HL-60/S4 treated with retinoic acid at 250 ng/mL for 4 days and 3 days (cell line): Measurements from ENCODE around the gene DNAJB13.

Experiments used
- in situ Hi-C: fragments of 300-500 bp; cut with MboI; formaldehyde crosslinking; loops from 2 replicates; pipeline ENCODE4 v1.7.0; 2022; ENCODE audit warnings: low sequenced_read_pairs

DNAJB13 gene

DNA sequence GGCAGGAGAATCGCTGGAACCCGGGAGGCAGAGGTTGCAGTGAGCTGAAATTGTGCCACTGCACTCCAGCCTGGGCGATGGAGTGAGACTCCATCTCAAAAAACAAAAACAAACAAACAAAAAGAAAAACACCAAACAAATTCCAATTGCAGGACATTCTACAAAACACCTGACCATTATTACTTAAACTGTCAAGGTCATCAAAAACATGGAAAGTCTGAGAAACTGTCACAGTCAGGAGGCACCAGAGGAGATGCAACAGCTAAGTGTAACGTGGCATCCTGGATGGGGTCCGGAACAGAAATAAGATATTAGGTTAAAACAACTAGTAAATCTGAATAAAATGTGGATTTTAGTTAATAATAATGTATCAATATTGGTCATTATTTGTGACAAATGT, 914 bp upstream of the DNAJB13 start:
- in situ Hi-C loops: loop anchor here (25.0 kb wide), 2 partner anchors 312 to 487 kb away; no protein-coding TSS in a partner anchor

DNA sequence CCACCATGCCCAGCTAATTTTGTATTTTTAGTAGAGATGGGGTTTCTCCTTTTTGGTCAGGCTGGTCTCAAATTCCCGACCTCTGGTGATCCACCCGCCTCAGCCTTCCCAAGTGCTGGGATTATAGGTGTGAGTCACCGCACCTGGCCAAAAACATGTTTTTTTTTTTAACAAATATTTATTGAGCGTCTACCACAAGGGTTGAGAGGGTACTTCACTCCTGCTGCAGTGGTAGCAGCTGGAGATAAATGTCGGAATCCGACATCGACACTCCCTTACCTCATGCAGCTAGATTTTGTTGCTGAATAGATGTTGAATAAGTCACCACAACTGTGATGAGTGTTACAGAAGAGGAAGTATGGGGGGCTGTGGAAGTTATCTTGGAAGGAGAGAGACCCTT, 971 bp downstream of the DNAJB13 start:
- in situ Hi-C loops: loop anchor here (25.0 kb wide), 2 partner anchors 311 to 486 kb away; no protein-coding TSS in a partner anchor

DNA sequence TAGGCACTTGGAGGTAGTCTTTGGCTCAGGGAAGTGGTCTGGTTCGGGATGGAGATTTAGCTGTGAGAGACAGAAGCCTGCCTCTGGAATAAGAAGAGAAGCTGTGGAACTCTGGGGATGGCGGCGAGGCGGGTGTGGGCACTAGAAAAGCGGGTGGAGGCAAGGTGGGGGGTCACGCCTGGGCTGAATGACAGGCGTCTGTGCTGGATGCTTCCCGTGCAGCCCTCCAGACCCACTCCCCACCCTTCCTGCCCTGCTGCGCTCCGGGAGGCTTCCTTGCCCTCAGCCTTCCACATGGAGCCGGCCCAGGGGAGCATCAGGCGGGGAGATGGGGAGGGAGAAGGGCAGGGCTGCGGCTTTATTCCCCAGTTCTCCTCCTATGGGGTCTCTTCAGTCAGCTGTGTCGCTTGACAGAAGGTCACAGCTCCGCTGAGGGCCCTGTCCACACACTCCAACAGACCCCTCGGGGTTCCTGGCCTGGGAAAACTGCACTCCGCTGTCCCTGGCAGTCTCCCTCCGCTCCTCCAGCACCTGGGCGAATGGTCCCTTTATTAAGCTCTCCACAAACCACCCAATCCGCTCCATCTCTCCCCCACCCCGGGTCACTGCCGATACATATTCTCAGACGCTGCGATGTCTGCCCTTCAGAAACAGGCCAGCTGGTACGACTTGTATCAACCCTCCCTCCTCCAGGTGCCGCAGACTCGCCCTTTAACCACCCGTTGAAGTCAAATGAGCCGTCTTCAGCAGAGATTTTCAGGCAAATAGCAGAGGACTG, 6.2 kb downstream of the DNAJB13 start:
- in situ Hi-C loops: loop anchor here (25.0 kb wide), 2 partner anchors 305 to 480 kb away; no protein-coding TSS in a partner anchor

DNA sequence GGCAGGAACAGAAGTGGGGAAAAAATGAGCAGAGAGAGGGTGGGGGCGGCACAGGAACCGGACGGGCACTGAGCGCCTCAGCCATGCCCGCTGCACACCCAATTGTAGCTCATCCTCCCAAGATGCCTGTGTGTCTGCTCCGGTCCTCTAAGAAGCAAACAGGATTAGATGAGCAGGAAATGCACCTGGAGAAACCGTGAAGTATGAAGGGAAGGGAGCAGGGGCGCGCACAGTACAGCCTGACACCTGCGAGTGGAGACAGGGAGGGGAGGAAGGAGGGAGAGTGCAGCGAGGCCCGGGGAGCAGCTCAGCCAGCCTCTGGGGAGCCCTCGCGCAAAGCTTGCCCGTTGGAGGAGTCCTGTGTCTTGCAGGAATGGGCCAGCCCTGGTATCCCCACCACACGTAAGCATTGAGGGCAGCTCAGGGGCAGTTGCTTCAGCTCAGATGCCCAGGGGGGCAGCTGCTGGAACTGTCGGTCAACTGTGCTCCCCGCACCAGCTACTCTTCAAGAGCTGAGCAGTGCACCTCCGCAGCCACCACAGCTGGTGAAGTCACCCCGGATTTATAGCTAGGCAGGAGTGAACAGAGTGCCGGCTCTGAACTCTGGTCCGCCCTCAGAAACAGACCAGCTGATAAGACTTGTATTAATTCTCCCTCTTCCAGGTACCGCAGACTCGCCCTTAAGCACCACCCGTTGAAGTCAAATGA, 7.0 kb downstream of the DNAJB13 start:
- in situ Hi-C loops: loop anchor here (25.0 kb wide), 2 partner anchors 304 to 479 kb away; no protein-coding TSS in a partner anchor

DNA sequence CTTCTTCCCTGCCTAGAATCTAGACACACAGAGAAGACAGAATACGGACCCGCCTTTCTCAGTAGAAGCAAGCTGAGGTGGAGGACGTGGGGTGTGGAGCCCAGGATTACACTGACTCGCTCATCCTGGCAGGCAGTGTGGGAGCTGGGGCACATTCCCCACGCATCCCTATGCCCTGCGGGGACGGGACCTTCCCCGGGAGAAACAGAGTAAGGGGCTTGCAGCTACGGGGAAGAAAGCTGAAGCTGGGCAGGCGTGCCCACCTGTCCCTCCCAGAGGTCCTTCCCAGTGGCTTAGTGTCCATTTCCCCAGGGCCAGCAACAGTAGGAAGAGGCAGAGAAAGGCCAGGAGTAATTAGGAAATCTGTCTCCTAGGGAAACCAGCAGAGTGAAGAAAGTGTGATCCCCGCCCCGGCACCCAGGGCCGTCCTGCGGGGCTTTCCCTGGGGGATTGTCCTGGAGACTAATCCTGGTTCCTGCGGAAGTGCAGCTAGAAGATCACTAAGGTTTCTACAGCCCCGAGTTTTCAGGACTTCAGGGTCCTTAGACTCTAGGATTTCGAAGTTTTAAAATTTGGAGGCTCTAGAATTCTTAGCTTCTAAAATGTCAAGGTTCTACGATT, 7.8 kb downstream of the DNAJB13 start:
- in situ Hi-C loops: loop anchor here (25.0 kb wide), 2 partner anchors 304 to 479 kb away; no protein-coding TSS in a partner anchor

DNA sequence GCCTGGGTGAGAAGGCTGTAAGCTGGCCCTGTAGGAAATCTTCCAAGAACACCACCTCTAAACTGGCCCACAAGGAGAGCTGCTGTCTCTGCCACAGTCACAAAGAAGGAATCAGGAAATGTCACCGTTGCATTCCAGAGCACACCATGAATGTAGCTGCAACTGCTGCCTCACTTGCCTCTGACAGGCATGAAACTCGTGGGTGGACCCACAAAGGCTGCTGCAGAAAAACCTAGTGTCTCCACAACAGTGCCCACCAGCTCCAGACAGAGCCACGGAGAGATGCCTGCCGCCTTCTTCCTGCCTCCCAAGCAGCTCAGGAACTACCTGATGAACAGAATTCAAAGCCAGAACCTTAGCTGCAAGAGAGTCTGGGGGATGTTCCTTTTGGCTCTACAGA, 10.5 kb downstream of the DNAJB13 start:
- in situ Hi-C loops: loop anchor here (25.0 kb wide), 2 partner anchors 301 to 476 kb away; no protein-coding TSS in a partner anchor

DNA sequence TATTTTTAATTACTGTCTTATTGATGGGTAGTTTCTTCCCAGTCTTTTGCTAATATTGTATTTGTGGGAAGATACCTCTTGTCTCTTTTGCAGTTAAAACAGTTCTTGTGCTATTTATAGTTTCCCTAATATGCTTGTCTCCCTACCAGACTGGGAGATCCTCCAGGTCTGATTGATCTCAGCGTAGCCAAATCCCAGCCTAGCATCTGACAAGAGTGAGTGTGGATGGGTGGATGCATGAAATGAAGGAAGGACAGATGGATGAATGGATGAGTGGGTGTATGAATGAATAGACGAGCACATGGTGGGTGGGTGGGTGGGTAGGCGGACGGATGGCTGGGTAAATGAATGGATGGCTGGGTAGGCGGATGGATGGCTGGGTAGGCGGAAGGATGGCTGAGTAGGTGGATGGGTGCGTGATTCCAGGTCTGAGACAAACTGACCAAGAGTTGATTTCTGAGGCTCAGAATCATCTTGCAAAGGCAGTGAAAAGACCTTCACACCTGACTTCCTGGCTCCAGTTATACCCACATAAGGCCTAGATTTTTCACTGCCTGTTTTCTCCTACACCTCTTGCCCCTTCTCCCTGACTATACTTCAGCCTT, 11.4 kb downstream of the DNAJB13 start:
- in situ Hi-C loops: loop anchor here (25.0 kb wide), 2 partner anchors 300 to 475 kb away; no protein-coding TSS in a partner anchor

DNA sequence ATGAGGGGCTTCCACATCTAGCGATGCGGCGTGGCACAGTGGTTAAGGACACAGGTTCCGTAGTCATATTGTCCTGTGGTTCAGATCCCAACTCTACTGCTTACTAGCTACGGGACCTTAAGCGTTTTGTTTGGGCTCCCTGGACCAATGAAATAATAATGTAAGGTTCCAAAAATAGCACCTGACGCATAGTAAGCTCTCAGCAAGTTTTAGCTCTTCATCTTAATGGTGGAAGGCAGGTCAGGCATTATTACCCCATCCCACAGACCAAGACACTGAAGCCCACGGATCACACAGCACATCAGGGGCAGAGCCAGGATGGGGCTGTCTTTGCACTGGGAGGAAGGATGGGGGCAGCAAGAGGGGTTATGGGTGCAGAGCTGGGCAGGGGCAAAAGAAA, 13.0 kb downstream of the DNAJB13 start:
- in situ Hi-C loops: loop anchor here (25.0 kb wide), 2 partner anchors 298 to 473 kb away; no protein-coding TSS in a partner anchor

DNA sequence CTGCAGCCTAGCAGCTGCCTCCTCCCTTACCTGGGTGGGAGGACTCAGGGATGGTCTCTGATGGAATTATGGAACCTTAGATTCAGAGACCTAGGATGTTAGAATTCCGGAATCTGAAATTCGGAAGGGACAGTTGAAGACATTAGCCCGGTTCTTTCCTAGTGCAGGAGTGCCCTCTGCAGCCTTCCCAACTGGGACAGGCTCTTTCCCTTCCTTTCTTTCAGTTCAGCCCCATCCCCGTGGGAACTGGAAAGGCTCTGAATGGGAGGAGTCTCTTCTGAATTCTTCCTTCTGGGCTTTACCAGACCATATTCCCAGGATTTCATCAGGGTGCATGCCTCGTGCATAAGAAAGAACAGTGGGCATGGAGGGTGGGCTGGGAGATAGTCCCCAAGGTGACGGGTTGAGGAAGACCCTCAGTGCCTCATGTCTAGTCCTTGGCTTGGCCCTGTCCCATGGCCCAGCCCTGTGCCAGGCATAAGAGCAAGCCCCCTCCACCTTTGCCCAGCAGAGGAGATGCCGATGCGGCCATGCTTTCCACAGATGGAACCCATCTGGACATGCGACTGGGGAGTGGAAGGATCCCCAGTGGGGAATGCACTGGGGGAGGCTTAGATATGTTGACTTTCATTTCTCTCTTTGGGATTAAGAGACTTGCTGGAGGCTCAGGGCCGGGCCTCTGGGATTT, 14.4 kb downstream of the DNAJB13 start:
- in situ Hi-C loops: loop anchor here (25.0 kb wide), 2 partner anchors 297 to 472 kb away; no protein-coding TSS in a partner anchor

DNA sequence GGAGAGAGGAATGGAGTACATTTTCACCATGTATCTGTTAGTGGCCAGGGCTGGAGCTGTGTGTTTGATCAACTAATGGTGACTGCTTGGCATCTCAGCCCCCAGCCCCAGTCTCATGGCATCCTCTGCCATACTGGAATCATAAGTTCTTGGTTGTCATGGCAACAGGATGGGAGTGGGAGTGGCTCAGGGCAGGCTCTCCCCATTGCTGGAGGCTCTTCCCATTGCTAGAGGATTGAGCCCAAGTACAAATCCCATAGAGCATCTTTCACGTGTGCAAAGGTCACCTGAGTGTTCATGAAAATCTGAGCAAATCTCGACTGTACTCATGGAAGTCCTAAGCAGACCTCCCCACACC, 14.9 kb downstream of the DNAJB13 start:
- in situ Hi-C loops: loop anchor here (25.0 kb wide), 2 partner anchors 297 to 472 kb away; no protein-coding TSS in a partner anchor

DNA sequence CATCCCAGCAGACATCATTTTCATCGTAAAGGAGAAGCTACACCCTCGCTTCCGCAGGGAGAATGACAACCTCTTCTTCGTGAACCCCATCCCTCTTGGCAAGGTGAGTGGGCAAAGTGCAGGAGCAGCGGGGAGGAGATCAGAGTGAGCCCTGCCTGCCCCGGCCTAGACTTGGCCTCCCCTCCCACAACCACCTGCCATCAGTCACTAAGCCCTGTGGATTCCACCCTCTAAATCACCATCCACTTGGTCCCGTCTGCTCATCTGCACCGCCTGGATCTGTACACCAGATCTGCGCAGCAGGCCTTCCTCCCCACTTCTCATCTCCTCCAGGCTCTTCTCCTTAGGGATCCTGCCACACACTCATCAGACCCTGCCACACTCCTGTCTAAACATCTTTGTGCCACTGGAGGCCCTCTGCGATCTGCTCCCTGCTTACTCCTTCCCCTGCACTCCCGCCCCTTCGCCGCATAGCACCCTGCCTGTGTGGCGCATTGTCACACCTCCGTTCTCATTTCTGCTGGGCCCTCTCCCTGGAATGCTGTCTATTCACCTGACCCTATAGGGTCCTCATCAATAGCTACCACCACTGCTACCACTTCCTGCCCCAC, 17.6 kb downstream of the DNAJB13 start:
- in situ Hi-C loops: loop anchor here (25.0 kb wide), 2 partner anchors 294 to 469 kb away; no protein-coding TSS in a partner anchor

DNA sequence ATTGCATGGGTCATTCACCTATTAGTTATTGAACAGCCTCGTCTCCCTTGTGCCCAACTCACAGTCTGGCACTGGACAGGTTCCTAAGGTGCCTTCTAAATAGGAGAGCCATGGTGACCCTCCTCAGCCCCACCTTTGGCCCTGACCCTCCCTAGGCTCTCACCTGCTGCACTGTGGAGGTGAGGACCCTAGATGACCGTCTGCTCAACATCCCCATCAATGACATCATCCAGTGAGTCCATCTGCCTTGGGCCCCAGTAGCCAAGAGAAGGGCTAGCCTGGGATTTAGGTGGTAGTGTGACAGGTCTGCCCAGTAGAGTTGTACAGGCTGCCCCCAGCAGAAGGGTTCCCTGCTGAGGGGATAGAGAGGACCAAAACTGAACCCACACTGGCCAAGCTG, 18.3 kb downstream of the DNAJB13 start:
- in situ Hi-C loops: loop anchor here (25.0 kb wide), 2 partner anchors 293 to 468 kb away; no protein-coding TSS in a partner anchor

DNA sequence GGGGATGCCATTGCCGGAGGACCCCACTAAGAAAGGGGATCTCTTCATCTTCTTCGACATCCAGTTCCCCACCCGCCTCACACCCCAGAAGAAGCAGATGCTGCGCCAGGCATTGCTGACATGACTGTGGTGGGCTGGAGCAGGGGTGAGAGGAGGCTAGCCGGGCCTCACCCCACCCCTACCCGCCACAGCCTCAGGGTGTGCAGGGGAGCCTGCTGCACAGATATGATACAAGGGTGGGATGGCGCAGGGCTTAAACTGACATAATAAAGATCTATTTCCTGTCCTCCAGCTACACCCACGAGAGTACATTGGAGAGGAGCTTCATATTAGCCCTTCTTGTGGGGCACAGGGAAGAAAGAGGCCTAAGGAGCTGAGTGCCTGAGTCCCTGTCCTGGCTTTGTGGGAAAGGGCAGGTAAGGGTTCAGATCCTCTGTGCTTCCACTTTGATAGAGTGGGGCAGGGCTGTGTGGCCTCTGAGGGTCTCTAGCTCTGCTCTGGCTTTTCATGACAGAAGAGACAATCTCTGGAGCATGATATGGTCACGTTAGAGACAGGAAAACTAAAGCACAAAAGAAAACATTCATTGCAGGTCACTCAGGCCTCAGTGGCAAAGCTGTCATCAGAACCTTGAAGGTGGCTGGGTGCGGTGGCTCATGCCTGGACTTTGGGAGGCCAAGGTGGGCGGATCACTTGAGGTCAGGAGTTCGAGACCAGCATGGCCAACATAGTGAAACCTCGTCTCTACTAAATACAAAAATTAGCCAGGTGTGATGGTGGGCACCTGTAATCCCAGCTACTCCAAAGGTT, 19.4 kb downstream of the DNAJB13 start:
- in situ Hi-C loops: loop anchor here (25.0 kb wide), 2 partner anchors 292 to 467 kb away; no protein-coding TSS in a partner anchor

DNA sequence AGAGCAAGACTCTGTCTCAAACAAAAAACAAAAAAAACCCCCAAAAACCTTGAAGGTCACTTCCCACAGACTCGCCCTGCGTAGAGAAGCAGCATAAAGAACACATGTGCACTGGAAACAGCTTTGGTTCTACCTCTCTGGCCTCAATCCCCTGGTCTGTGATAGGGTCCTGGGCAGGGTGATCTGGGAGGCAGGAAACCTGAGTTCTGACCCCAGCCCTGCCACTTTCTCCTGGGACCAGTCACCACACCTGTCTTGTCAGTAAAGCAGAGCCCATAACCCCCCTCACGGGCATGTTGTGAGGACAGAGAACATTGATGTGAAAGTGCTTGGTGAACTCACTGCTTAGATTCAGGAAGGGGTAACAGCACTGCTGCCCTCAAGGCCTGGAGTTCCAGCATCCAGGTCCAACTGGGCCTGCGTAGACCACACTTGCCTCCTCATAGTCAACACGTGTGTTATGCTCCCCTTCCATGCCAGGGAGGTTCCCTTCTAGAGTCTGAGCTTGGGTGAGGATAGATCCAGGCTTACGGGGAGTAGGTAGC, 20.4 kb downstream of the DNAJB13 start:
- in situ Hi-C loops: loop anchor here (25.0 kb wide), 2 partner anchors 291 to 466 kb away; no protein-coding TSS in a partner anchor

DNA sequence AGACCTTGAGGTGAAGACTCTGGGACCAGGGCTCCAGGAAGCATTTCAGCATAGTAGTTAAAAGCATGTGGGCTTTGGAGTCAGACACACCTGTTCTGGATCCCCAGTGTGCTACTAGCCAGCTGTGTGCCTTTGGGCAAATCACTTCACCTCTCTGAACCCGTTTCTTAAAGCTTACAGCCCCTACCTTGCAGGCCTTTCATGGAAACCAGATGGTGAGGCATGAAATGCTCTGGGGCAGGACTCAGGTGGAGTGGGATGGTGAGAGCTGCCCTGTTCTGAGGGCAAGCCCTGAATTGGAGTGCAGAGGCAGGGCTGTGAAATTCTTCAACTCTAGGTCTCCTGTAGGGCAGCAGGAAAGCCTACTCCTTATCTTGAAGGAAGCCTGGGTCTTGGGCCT, 21.4 kb downstream of the DNAJB13 start:
- in situ Hi-C loops: loop anchor here (25.0 kb wide), 2 partner anchors 290 to 465 kb away; no protein-coding TSS in a partner anchor

DNA sequence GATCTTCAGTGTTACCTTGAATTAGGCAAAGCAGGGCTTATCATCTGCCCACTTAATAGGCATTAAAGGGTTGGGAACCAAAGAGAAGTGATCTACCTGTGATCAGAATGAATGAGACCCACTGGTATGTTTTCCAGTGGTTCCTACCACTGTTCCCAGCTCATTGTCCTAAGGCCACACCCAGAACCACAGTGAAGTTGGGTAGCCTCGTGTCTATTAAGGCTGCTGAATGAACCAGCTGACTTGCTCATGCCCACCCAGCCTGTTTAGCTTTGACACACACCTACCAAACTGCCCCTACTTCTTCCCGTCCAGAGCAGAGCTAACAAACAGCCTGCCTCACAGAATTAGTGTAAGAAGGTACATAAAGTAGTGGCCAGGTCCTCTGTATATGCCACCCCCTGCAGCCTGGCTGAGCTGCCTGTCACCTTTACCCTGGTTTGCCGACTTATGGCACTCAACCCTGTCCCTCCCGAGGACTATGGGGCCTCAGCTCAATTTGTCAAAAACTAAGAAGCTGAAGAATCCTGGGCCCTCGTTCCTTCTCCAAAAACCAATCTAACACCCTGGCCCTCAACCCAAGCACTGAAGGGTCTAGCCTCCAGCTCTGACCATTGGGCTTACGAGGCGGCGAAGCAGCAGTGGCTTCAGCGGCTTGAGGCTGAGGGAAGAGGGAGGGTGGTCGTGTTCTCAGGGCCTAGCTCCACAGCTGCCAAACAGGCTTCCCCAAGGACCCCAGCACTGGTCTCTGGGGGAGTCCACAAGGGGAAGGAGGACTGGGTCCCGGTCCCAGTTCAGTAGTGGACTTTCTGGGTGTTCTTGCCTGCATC, 22.0 kb downstream of the DNAJB13 start:
- in situ Hi-C loops: loop anchor here (25.0 kb wide), 2 partner anchors 289 to 464 kb away; no protein-coding TSS in a partner anchor
